SK-N-SH treated with all-trans-retinoic acid at 6 μM for 48 hours (cell line): ENCODE results near the gene TRIM10.

ENCODE experiments used
- ATAC-seq: fragments of 200-7000 bp; cut with Tn5 transposase; 3 replicates; pipeline ENCODE4 v1.9.1; 2020; ENCODE audit warnings: mild to moderate bottlenecking, moderate library complexity
- ARNTL ChIP-seq: fragments of 450-650 bp; formaldehyde crosslinking; IDR thresholded peaks from 2 replicates; pipeline ENCODE4 v1.5.0; 2020; ENCODE audit warnings: low read depth, mild to moderate bottlenecking, moderate library complexity, borderline replicate concordance
- BACH2 ChIP-seq: fragments of 250-450 bp; sonication (Bioruptor Pico); IDR thresholded peaks from 2 replicates; pipeline ENCODE4 v1.9.0; 2021; ENCODE audit warnings: mild to moderate bottlenecking, borderline replicate concordance
- CREB5 ChIP-seq: fragments of 250-450 bp; sonication (Bioruptor Pico); IDR thresholded peaks from 2 replicates; pipeline ENCODE4 v1.5.1; 2020; ENCODE audit warnings: low read depth, mild to moderate bottlenecking, moderate library complexity
- CSDC2 ChIP-seq: fragments of 250-450 bp; sonication (Bioruptor Pico); IDR thresholded peaks from 2 replicates; pipeline ENCODE4 v1.5.0; 2020; ENCODE audit warnings: mild to moderate bottlenecking, moderate library complexity
- CSRNP3 ChIP-seq: fragments of 250-450 bp; sonication (Bioruptor Pico); IDR thresholded peaks from 2 replicates; pipeline ENCODE4 v1.5.1; 2021; ENCODE audit warnings: mild to moderate bottlenecking, moderate library complexity
- ESRRG ChIP-seq: fragments of 250-450 bp; sonication (Bioruptor Pico); IDR thresholded peaks from 2 replicates; pipeline ENCODE4 v1.6.1; 2021; ENCODE audit warnings: mild to moderate bottlenecking
- GLIS3 ChIP-seq: fragments of 250-450 bp; sonication (Bioruptor Pico); IDR thresholded peaks from 2 replicates; pipeline ENCODE4 v1.5.0; 2020; ENCODE audit warnings: mild to moderate bottlenecking, moderate library complexity
- POU6F1 ChIP-seq: fragments of 250-450 bp; sonication (Bioruptor Pico); IDR thresholded peaks from 2 replicates; pipeline ENCODE4 v1.8.0; 2021; ENCODE audit warnings: low read depth, mild to moderate bottlenecking, moderate library complexity, borderline replicate concordance
- PPARA ChIP-seq: fragments of 250-450 bp; sonication (Bioruptor Pico); IDR thresholded peaks from 2 replicates; pipeline ENCODE4 v1.5.0; 2020; ENCODE audit warnings: mild to moderate bottlenecking, borderline replicate concordance
- RARB ChIP-seq: fragments of 250-450 bp; sonication (Bioruptor Pico); IDR thresholded peaks from 2 replicates; pipeline ENCODE4 v1.8.0; 2021; ENCODE audit warnings: mild to moderate bottlenecking, moderate library complexity
- SNAI2 ChIP-seq: fragments of 250-450 bp; sonication (Bioruptor Pico); IDR thresholded peaks from 2 replicates; pipeline ENCODE4 v1.5.0; 2020; ENCODE audit warnings: mild to moderate bottlenecking, moderate library complexity
- TCF4 ChIP-seq: fragments of 250-450 bp; sonication (Bioruptor Pico); IDR thresholded peaks from 2 replicates; pipeline ENCODE4 v1.8.0; 2021; ENCODE audit warnings: mild to moderate bottlenecking, moderate library complexity, borderline replicate concordance
- TOX ChIP-seq: fragments of 250-450 bp; sonication (Bioruptor Pico); IDR thresholded peaks from 2 replicates; pipeline ENCODE4 v1.8.0; 2021; ENCODE audit warnings: mild to moderate bottlenecking, moderate library complexity, borderline replicate concordance
- TSHZ2 ChIP-seq: fragments of 250-450 bp; sonication (Bioruptor Pico); IDR thresholded peaks from 2 replicates; pipeline ENCODE4 v1.5.0; 2020; ENCODE audit warnings: mild to moderate bottlenecking, moderate library complexity
- ZC3H10 ChIP-seq: fragments of 250-450 bp; sonication (Bioruptor Pico); IDR thresholded peaks from 2 replicates; pipeline ENCODE4 v1.5.1; 2021; ENCODE audit warnings: mild to moderate bottlenecking, moderate library complexity
- ZFP3 ChIP-seq: fragments of 250-450 bp; sonication (Bioruptor Pico); IDR thresholded peaks from 2 replicates; pipeline ENCODE4 v1.5.0; 2020; ENCODE audit warnings: mild to moderate bottlenecking, moderate library complexity
- ZFP30 ChIP-seq: fragments of 450-650 bp; formaldehyde crosslinking; IDR thresholded peaks from 2 replicates; pipeline ENCODE4 v1.5.0; 2022; ENCODE audit warnings: mild to moderate bottlenecking, moderate library complexity
- ZNF565 ChIP-seq: fragments of 450-650 bp; formaldehyde crosslinking; conservative IDR thresholded peaks from 2 replicates; pipeline ENCODE4 v1.5.0; 2020; ENCODE audit warnings: low read depth, mild to moderate bottlenecking, moderate library complexity
- ZNF70 ChIP-seq: fragments of 450-650 bp; formaldehyde crosslinking; IDR thresholded peaks from 2 replicates; pipeline ENCODE4 v1.5.0; 2020; ENCODE audit warnings: mild to moderate bottlenecking, moderate library complexity
- ZNF8 ChIP-seq: fragments of 450-650 bp; formaldehyde crosslinking; IDR thresholded peaks from 2 replicates; pipeline ENCODE4 v1.5.0; 2020; ENCODE audit warnings: mild to moderate bottlenecking, moderate library complexity
- TF ChIP-seq, protein P1 (sequence below): fragments of 250-450 bp; sonication (Bioruptor Pico); IDR thresholded peaks from 2 replicates; pipeline ENCODE4 v1.8.0; 2020; ENCODE audit warnings: mild to moderate bottlenecking, moderate library complexity, borderline replicate concordance

TRIM10 gene

GRCh38 chr6:30194797-30195690, 34.0 kb upstream of the TRIM10 start (continued):
- TF ChIP-seq TSHZ2 (CRISPR knock-in tag) (no peak), BACH2 (no peak), TOX (no peak)

DNA sequence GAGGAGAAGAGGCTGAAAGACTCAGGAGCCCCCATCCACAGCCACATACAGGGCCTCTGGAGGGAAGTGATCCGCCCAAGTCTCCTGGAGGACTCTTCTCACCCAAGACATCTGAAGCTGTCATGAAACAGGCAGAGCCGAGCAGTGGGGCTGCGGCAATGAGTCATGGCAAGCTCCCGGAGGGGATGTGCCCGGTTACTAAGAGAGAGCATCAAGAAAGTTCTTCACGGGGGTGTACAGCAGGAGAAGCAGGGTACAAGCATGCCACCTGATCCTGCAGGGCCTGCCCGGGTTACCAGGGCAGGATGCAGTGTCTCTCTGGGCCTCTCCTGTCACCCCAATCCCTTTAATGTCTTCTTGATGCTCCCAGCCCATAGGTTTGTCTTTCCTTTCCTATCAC, 31.1 kb upstream of the TRIM10 start:
- no peak; the same call in 2 of the 3 replicates for ATAC-seq
- TF ChIP-seq ZFP3 (CRISPR knock-in tag), result no peak
- no peak for TF ChIP-seq ZNF565 (CRISPR knock-in tag)
- TF ChIP-seq BACH2, result no peak
- TF ChIP-seq TCF4, result no peak
- no peak for TF ChIP-seq ESRRG (CRISPR knock-in tag)
- no peak for TF ChIP-seq PPARA (CRISPR knock-in tag)
- TF ChIP-seq ARNTL (CRISPR knock-in tag), result no peak
- TF ChIP-seq POU6F1, result no peak
- TF ChIP-seq ZNF70, result no peak
- TF ChIP-seq ZFP30 (CRISPR knock-in tag), result no peak
- TF ChIP-seq ZC3H10, result no peak
- TF ChIP-seq ZNF8 (CRISPR knock-in tag), result no peak
- no peak for TF ChIP-seq RARB (CRISPR knock-in tag)
- TF ChIP-seq CREB5 (CRISPR knock-in tag), result no peak
- no peak for TF ChIP-seq CSDC2 (CRISPR knock-in tag)

GRCh38 chr6:30188541-30188940, 27.5 kb upstream of the TRIM10 start:
- ATAC-seq, result no peak
- TF ChIP-seq RARB (CRISPR knock-in tag) (no peak), PPARA (CRISPR knock-in tag) (no peak), BACH2 (no peak), ZNF8 (CRISPR knock-in tag) (no peak), ZFP30 (CRISPR knock-in tag) (no peak), GLIS3 (CRISPR knock-in tag) (no peak), ARNTL (CRISPR knock-in tag) (no peak), TOX (no peak), CSRNP3 (CRISPR knock-in tag) (no peak), POU6F1 (no peak), CSDC2 (CRISPR knock-in tag) (no peak), TCF4 (no peak), SNAI2 (CRISPR knock-in tag) (no peak)
- TF ChIP-seq, protein P1, sequence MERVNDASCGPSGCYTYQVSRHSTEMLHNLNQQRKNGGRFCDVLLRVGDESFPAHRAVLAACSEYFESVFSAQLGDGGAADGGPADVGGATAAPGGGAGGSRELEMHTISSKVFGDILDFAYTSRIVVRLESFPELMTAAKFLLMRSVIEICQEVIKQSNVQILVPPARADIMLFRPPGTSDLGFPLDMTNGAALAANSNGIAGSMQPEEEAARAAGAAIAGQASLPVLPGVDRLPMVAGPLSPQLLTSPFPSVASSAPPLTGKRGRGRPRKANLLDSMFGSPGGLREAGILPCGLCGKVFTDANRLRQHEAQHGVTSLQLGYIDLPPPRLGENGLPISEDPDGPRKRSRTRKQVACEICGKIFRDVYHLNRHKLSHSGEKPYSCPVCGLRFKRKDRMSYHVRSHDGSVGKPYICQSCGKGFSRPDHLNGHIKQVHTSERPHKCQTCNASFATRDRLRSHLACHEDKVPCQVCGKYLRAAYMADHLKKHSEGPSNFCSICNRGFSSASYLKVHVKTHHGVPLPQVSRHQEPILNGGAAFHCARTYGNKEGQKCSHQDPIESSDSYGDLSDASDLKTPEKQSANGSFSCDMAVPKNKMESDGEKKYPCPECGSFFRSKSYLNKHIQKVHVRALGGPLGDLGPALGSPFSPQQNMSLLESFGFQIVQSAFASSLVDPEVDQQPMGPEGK, result no peak
